H1 (cell line): ENCODE data around the gene PRKAR1B. TPM values are rescaled to one million over a fixed set of nuclear protein-coding genes. Genes with fewer than 3 reads are reported as not detected.
A peak's percentile ranks its signal among the peaks of the same experiment; 100 is the strongest.

Experiments used
- CTCF ChIA-PET: fragments of 300-600 bp; sonication (Branson Sonifier 250); formaldehyde crosslinking; loops from one replicate; lab custom pipeline; 2021; ENCODE audit not compliant: partially characterized antibody; lab: Charles Lee
- POLR2A ChIA-PET: fragments of 300-600 bp; sonication (Branson Sonifier 250); formaldehyde crosslinking; loops from one replicate; lab custom pipeline; 2021; ENCODE audit warnings: inconsistent platforms; ENCODE audit not compliant: partially characterized antibody; lab: Charles Lee
- DNase-seq, 2 experiments: peaks; one replicate each; pipeline versions ENCODE4 v3.0.0 to v3.0.0-alpha.2; 2010 to 2022; ENCODE audit warnings: low spot score in 2 of 2, low read depth in 1 of 2, mixed read lengths in 1 of 2
- FAIRE-seq: peaks from 2 replicates; lab custom pipeline; 2011; peaks lifted over from hg19 to GRCh38; lab: Jason Lieb, UNC
- H2AFZ ChIP-seq: 2 replicates; pipeline ENCODE4 v1.8.1; 2012; ENCODE audit warnings: low read length, inconsistent platforms
- H2AK5ac ChIP-seq: 2 replicates; pipeline ENCODE4 v1.6.1; 2013; ENCODE audit warnings: low read depth, low read length
- H2BK120ac ChIP-seq: replicated peaks from 2 replicates; pipeline ENCODE3; 2013; ENCODE audit warnings: low read depth, low read length, inconsistent platforms
- H2BK12ac ChIP-seq: 2 replicates; pipeline ENCODE4 v1.6.1; 2013; ENCODE audit warnings: low read depth, low read length
- H2BK15ac ChIP-seq: 2 replicates; pipeline ENCODE4 v1.6.1; 2013; ENCODE audit warnings: low read length
- H2BK20ac ChIP-seq: 2 replicates; pipeline ENCODE4 v1.6.1; 2013; ENCODE audit warnings: low read length
- H2BK5ac ChIP-seq: 2 replicates; pipeline ENCODE4 v1.6.1; 2013; ENCODE audit warnings: low read depth, low read length
- H3K14ac ChIP-seq: 2 replicates; pipeline ENCODE4 v1.6.1; 2013; ENCODE audit warnings: inconsistent platforms; ENCODE audit not compliant: insufficient read length
- H3K18ac ChIP-seq: 2 replicates; pipeline ENCODE4 v1.6.1; 2013; ENCODE audit warnings: low read length; ENCODE audit errors: extremely low read depth
- H3K23ac ChIP-seq: 2 replicates; pipeline ENCODE4 v1.6.1; 2013; ENCODE audit warnings: inconsistent platforms; ENCODE audit not compliant: insufficient read length
- H3K23me2 ChIP-seq: 2 replicates; pipeline ENCODE4 v1.6.1; 2013; ENCODE audit warnings: low read depth, low read length
- H3K27ac ChIP-seq: 2 replicates; pipeline ENCODE4 v1.6.1; 2011; ENCODE audit warnings: low read depth, low read length, inconsistent platforms
- H3K27me3 ChIP-seq, 4 experiments: replicated peaks in 1 of 4; 1 replicate in 1 of 4; 2 replicates in 3 of 4; pipeline versions ENCODE4 v1.6.1 to v1.8.1; 2011 to 2013; ENCODE audit warnings: low read length in 3 of 4, mild to moderate bottlenecking in 3 of 4, inconsistent platforms in 2 of 4, mixed read lengths in 2 of 4, moderate library complexity in 1 of 4; ENCODE audit not compliant: control insufficient read depth in 3 of 4, insufficient read depth in 3 of 4; ENCODE audit errors: extremely low read depth in 1 of 4
- H3K36me3 ChIP-seq, 4 experiments: 2 replicates each; pipeline versions ENCODE4 v1.6.1 to v1.8.1; 2011 to 2013; ENCODE audit warnings: mild to moderate bottlenecking in 4 of 4, low read length in 3 of 4, moderate library complexity in 2 of 4, control low read depth in 1 of 4, inconsistent platforms in 1 of 4; ENCODE audit not compliant: insufficient read depth in 4 of 4, control insufficient read depth in 2 of 4
- H3K4ac ChIP-seq: replicated peaks from 2 replicates; pipeline ENCODE3; 2013; ENCODE audit warnings: low read length, low read depth, mixed read lengths, inconsistent platforms; ENCODE audit not compliant: insufficient read length
- H3K4me1 ChIP-seq, 4 experiments: replicated peaks in 1 of 4; 1 replicate in 1 of 4; 2 replicates in 3 of 4; pipeline versions ENCODE4 v1.6.1 to v1.8.1; 2011 to 2013; ENCODE audit warnings: low read length in 3 of 4, inconsistent platforms in 2 of 4, mixed read lengths in 1 of 4; ENCODE audit not compliant: insufficient read depth in 4 of 4, control insufficient read depth in 3 of 4
- H3K4me2 ChIP-seq, 2 experiments: 2 replicates each; pipeline versions ENCODE4 v1.6.1 to v1.8.1; 2011 to 2013; ENCODE audit warnings: low read depth in 2 of 2, low read length in 2 of 2, control low read depth in 1 of 2, inconsistent platforms in 1 of 2, mild to moderate bottlenecking in 1 of 2; ENCODE audit not compliant: insufficient read depth in 1 of 2
- H3K4me3 ChIP-seq, 4 experiments: fragments of 200-600, 300-600 bp in 1 of 4; sonication (generic), shearing (Covaris generic), sonication (Bioruptor Twin) in 1 of 4; 2 replicates each; pipeline versions ENCODE4 v1.5.1 to v1.8.1; 2011 to 2016; ENCODE audit warnings: low read length in 4 of 4, low read depth in 3 of 4, control low read depth in 2 of 4, inconsistent platforms in 2 of 4, mild to moderate bottlenecking in 2 of 4, mixed read lengths in 1 of 4, moderate library complexity in 1 of 4; ENCODE audit not compliant: insufficient read depth in 2 of 4; ENCODE audit errors: extremely low read depth in 1 of 4
- H3K56ac ChIP-seq: replicated peaks from 2 replicates; pipeline ENCODE3; 2013; ENCODE audit warnings: low read depth, mild to moderate bottlenecking, mixed read lengths, low read length, inconsistent platforms; ENCODE audit not compliant: insufficient read length
- H3K79me1 ChIP-seq: 2 replicates; pipeline ENCODE4 v1.6.1; 2013; ENCODE audit warnings: low read depth, low read length, control low read depth
- H3K79me2 ChIP-seq, 2 experiments: 2 replicates each; pipeline versions ENCODE4 v1.6.1 to v1.8.1; 2012 to 2013; ENCODE audit warnings: low read length in 2 of 2, mild to moderate bottlenecking in 2 of 2, inconsistent platforms in 1 of 2; ENCODE audit not compliant: insufficient read depth in 2 of 2, control insufficient read depth in 1 of 2
- H3K9ac ChIP-seq, 4 experiments: replicated peaks in 1 of 4; 1 replicate in 1 of 4; 2 replicates in 3 of 4; pipeline versions ENCODE4 v1.6.1 to v1.8.1; 2011 to 2013; ENCODE audit warnings: low read depth in 3 of 4, low read length in 3 of 4, control low read depth in 2 of 4, mild to moderate bottlenecking in 2 of 4, moderate library complexity in 2 of 4, inconsistent platforms in 1 of 4; ENCODE audit errors: extremely low read depth in 1 of 4
- H3K9me3 ChIP-seq, 2 experiments: 2 replicates each; pipeline versions ENCODE4 v1.6.1 to v1.8.1; 2012 to 2013; ENCODE audit warnings: mild to moderate bottlenecking in 2 of 2, moderate library complexity in 2 of 2, control low read depth in 1 of 2, inconsistent platforms in 1 of 2, low read depth in 1 of 2, low read length in 1 of 2, mixed read lengths in 1 of 2; ENCODE audit not compliant: insufficient read depth in 2 of 2
- H4K20me1 ChIP-seq, 2 experiments: replicated peaks in 1 of 2; 2 replicates each; pipeline versions ENCODE3 to v1.8.1; 2011 to 2013; ENCODE audit warnings: inconsistent platforms in 2 of 2, low read length in 2 of 2, mild to moderate bottlenecking in 1 of 2; ENCODE audit not compliant: insufficient read depth in 2 of 2, control insufficient read depth in 1 of 2
- H4K5ac ChIP-seq: 2 replicates; pipeline ENCODE4 v1.6.1; 2013; ENCODE audit warnings: low read length, low read depth, mixed read lengths, inconsistent platforms; ENCODE audit not compliant: insufficient read length
- H4K8ac ChIP-seq: 2 replicates; pipeline ENCODE4 v1.8.0; 2013; ENCODE audit warnings: mild to moderate bottlenecking, moderate library complexity, low read length, inconsistent platforms; ENCODE audit not compliant: insufficient read depth; ENCODE audit errors: extremely low read depth
- H4K91ac ChIP-seq: replicated peaks from 2 replicates; pipeline ENCODE3; 2013; ENCODE audit warnings: low read length, mixed read lengths, inconsistent platforms; ENCODE audit not compliant: insufficient read length
- CBX5 ChIP-seq: fragments of 300-800, 300-1000 bp; sonication (generic); IDR thresholded peaks from 2 replicates; pipeline ENCODE4 v1.7.1; 2016; ENCODE audit warnings: antibody characterized with exemption, low read length, low read depth
- CTBP2 ChIP-seq: IDR thresholded peaks from 2 replicates; pipeline ENCODE4 v1.7.0; 2011; ENCODE audit warnings: borderline replicate concordance, mild to moderate bottlenecking, moderate library complexity, mixed read lengths, low read length; ENCODE audit not compliant: insufficient read depth, insufficient read length
- HDAC2 ChIP-seq, 2 experiments: fragments of 300-600 bp in 1 of 2; sonication (generic) in 1 of 2; IDR thresholded peaks; 2 replicates each; pipeline ENCODE4 v1.6.1; 2011 to 2012; ENCODE audit warnings: low read depth in 2 of 2, low read length in 2 of 2, mild to moderate bottlenecking in 2 of 2, moderate library complexity in 2 of 2, borderline replicate concordance in 1 of 2, inconsistent platforms in 1 of 2
- KDM4A ChIP-seq: IDR thresholded peaks from one replicate; pipeline ENCODE4 v1.7.1; 2012; ENCODE audit warnings: low read depth, mild to moderate bottlenecking, moderate library complexity, low read length, inconsistent platforms; ENCODE audit not compliant: severe bottlenecking
- KDM5A ChIP-seq: fragments of 200-600 bp; IDR thresholded peaks from 2 replicates; pipeline ENCODE4 v1.7.1; 2012; ENCODE audit warnings: mild to moderate bottlenecking, low read length, inconsistent platforms, mixed read lengths
- SAP30 ChIP-seq: fragments of 300-600 bp; sonication (generic); IDR thresholded peaks from 2 replicates; pipeline ENCODE4 v1.7.1; 2012; ENCODE audit warnings: low read length, moderate library complexity, mild to moderate bottlenecking, inconsistent platforms; ENCODE audit not compliant: insufficient read depth, insufficient replicate concordance
- ZNF274 ChIP-seq: IDR thresholded peaks from 2 replicates; pipeline ENCODE4 v1.7.0; 2012; ENCODE audit warnings: low read length, borderline replicate concordance; ENCODE audit errors: extremely low read depth
- WGBS, 2 experiments: shearing (Covaris generic) in 1 of 2; methylation state at CpG; one replicate each; pipeline versions ENCODE4 v1.1.6 to v1.1.7; 2013 to 2015; ENCODE audit warnings: low lambda C conversion rate in 2 of 2, mixed read lengths in 2 of 2, inconsistent platforms in 1 of 2, low coverage in 1 of 2, missing lambda C conversion rate in 1 of 2; ENCODE audit not compliant: insufficient replicate concordance in 2 of 2, insufficient coverage in 1 of 2, insufficient read length in 1 of 2; ENCODE audit errors: extremely low coverage in 1 of 2, missing lambda C conversion rate in 1 of 2; 5-methylcytosine and 5-hydroxymethylcytosine counted together
- polyA plus RNA-seq, 7 experiments: library from polyadenylated mRNA; depleted of rRNA in 3 of 7; stranded (reverse) in 5 of 7; unstranded in 2 of 7; fragments of >200 nt in 5 of 7; fragments of 200-250 nt in 2 of 7; gene quantifications; 1 replicate in 5 of 7; 2 replicates in 1 of 7; 4 replicates in 1 of 7; pipeline versions ENCODE4 v1.2.1 to v1.2.3, GENCODE V29; 2011 to 2013; ENCODE audit warnings: missing spikeins in 2 of 7, mixed read lengths in 2 of 7
- total RNA-seq: library from RNA; stranded (reverse); fragmentation: NEBNext Ultra II Directional; extraction: Animal tissue kit (Norgen Biotek cat#: 25700); gene quantifications from 2 replicates; pipeline ENCODE4 v1.2.1, GENCODE V29; 2021
- TF ChIP-seq, protein P1 (sequence below): IDR thresholded peaks from 2 replicates; pipeline ENCODE4 v1.6.1; 2012; ENCODE audit warnings: low read length, inconsistent platforms

The PRKAR1B gene
- total and polyA plus RNA-seq, 2 of the 8 experiments (the other 6 are each of a cell fraction or from before 2014, with no cell fraction given), result 12.3 to 55.7 TPM

DNA sequence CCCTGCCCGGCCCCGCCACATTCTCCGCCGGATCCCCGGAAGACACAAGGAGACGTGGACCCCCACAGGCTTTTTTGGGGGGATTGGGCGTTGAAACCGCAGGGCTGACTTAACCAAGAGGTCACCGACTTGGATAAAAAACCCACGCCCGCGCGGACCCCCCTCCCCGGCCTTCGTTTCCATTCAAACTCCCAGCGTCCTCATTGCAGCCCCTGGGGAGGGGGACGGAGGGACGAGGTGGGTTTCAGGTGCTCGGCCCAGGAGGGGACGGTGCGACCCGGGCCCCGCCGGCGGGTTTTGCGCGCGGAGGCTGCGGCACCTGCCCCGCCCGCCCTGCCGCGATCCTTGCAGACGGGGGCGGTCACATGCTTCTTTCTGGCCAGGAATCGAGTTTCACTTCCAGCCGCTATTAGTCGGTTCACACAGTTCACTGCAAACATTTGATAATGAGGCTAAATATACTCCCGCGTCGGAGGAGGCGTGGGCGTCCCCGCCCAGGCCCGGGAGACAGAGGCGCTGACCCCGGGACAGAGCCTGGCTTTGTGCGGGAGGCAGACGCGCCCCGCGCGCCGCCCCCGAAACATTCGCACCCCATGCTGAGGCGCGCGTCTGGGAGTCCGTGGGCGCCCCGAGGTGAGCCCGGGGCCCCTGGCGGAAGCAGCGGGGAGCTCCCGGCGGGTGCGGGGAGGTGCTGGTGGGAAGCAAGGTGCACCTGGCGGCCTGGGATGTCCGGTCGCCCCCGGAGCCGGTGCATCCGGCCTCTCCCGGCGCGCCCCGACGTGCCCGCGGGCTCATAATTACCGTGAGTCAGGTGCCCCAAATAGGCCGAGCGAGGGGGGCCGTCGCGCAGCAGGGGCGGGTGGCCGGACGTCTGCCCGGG lies 204.8 kb downstream of the PRKAR1B start:
- Histone ChIP-seq H3K23me2 (peaks cover 31% of the 10 kb centered on the region), H3K36me3 (no peaks in the 10 kb centered on the region; a peak in 1 of 8 replicates), H3K27ac (no peak overlapping the region), H3K4me2 (peak overlapping the region; percentile 61 to 77), H4K5ac (no peak overlapping the region), H3K23ac (no peak overlapping the region), H2AFZ (no peak overlapping the region), H3K9ac (no peak overlapping the region), H4K20me1 (peaks cover 0 to 5% of the 10 kb centered on the region in 2 experiments), H3K79me2 (peaks cover 0 to 11% of the 10 kb centered on the region in 2 experiments; a peak in 3 of 4 replicates), H3K27me3 (peaks cover 25 to 44% (median 33%) of the 10 kb centered on the region in 4 experiments), H3K4me1 (peaks cover 0 to 17% (median 9%) of the 10 kb centered on the region in 4 experiments; a peak in 5 of 7 replicates), H2BK120ac (no peak overlapping the region), H2BK20ac (no peak overlapping the region), H3K4me3 (peak overlapping the region; percentile 9 to 63 (median 42)), H3K4ac (no peak overlapping the region), H3K14ac (no peak overlapping the region), H2BK5ac (no peak overlapping the region), H3K79me1 (no peaks in the 10 kb centered on the region), H4K8ac (peak overlapping the region; percentile 68), H2BK15ac (0 out of 2 replicates have a peak overlapping the region, but pooled peaks have one; percentile 29), H3K9me3 (no peaks in the 10 kb centered on the region), H2AK5ac (no peak overlapping the region), H3K18ac (no peak overlapping the region; the same call in 1 of the 2 replicates), H2BK12ac (no peak overlapping the region), H3K56ac (no peak overlapping the region), H4K91ac (no peak overlapping the region)
- no peak for FAIRE-seq
- ChIA-PET POLR2A (interaction anchor here (1.4 kb wide), 2 partner anchors 16 to 42 kb away, joined by 3 to 4 read pairs; no protein-coding TSS in a partner anchor), CTCF (interaction anchor here (0.6 to 1.3 kb wide), 4 partner anchors 50 to 251 kb away, joined by 3 to 4 read pairs (median 3); no protein-coding TSS in a partner anchor)
- DNase-seq, result no peak
- 4% methylated on average over 81 of the region's 91 CpGs; no CpG with 5 or more reads in 1 of the 2 experiments for WGBS, 2 experiments
- TF ChIP-seq CBX5 (no peak), ZNF274 (no peak), CTBP2 (peak; percentile 49), HDAC2 (IDR thresholded peaks at IDR 0.05; ENCODE audit: borderline replicate concordance in 1 of 2, low read depth in 2 of 2, low read length in 2 of 2) (no peak; a peak in 1 of 4 replicates), KDM5A (no peak), KDM4A (peak; percentile 10), SAP30 (no peak)
- TF ChIP-seq, protein P1, sequence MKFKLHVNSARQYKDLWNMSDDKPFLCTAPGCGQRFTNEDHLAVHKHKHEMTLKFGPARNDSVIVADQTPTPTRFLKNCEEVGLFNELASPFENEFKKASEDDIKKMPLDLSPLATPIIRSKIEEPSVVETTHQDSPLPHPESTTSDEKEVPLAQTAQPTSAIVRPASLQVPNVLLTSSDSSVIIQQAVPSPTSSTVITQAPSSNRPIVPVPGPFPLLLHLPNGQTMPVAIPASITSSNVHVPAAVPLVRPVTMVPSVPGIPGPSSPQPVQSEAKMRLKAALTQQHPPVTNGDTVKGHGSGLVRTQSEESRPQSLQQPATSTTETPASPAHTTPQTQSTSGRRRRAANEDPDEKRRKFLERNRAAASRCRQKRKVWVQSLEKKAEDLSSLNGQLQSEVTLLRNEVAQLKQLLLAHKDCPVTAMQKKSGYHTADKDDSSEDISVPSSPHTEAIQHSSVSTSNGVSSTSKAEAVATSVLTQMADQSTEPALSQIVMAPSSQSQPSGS, result no peak
